H1 (cell line): ENCODE results near the gene PTPRF. TPM values are rescaled to one million over a fixed set of nuclear protein-coding genes. Genes with fewer than 3 reads are reported as not detected.

Source experiments
- KDM1A ChIP-seq: fragments of 200-600, 300-600 bp; sonication (generic); IDR thresholded peaks from 2 replicates; pipeline ENCODE4 v1.7.1; 2016; ENCODE audit warnings: mild to moderate bottlenecking, low read length, borderline replicate concordance
- RXRA ChIP-seq: IDR thresholded peaks from 2 replicates; pipeline ENCODE4 v1.6.1; 2011; ENCODE audit warnings: low read depth, mild to moderate bottlenecking, low read length, moderate library complexity; ENCODE audit not compliant: insufficient read depth
- SP2 ChIP-seq: IDR thresholded peaks from 2 replicates; pipeline ENCODE4 v1.6.1; 2012; ENCODE audit warnings: mild to moderate bottlenecking, low read length, inconsistent platforms
- TEAD4 ChIP-seq: IDR thresholded peaks from 2 replicates; pipeline ENCODE4 v1.6.1; 2012; ENCODE audit warnings: low read depth, low read length, inconsistent platforms, mixed read lengths
- polyA plus RNA-seq, 7 experiments: library from polyadenylated mRNA; depleted of rRNA in 3 of 7; stranded (reverse) in 5 of 7; unstranded in 2 of 7; fragments of >200 nt in 5 of 7; fragments of 200-250 nt in 2 of 7; gene quantifications; 1 replicate in 5 of 7; 2 replicates in 1 of 7; 4 replicates in 1 of 7; pipeline versions ENCODE4 v1.2.1 to v1.2.3, GENCODE V29; 2011 to 2013; ENCODE audit warnings: missing spikeins in 2 of 7, mixed read lengths in 2 of 7
- total RNA-seq: library from RNA; stranded (reverse); fragmentation: NEBNext Ultra II Directional; extraction: Animal tissue kit (Norgen Biotek cat#: 25700); gene quantifications from 2 replicates; pipeline ENCODE4 v1.2.1, GENCODE V29; 2021

Gene PTPRF
- total and polyA plus RNA-seq, 2 of the 8 experiments (the other 6 are each of a cell fraction or from before 2014, with no cell fraction given) = 136 to 231 TPM

DNA sequence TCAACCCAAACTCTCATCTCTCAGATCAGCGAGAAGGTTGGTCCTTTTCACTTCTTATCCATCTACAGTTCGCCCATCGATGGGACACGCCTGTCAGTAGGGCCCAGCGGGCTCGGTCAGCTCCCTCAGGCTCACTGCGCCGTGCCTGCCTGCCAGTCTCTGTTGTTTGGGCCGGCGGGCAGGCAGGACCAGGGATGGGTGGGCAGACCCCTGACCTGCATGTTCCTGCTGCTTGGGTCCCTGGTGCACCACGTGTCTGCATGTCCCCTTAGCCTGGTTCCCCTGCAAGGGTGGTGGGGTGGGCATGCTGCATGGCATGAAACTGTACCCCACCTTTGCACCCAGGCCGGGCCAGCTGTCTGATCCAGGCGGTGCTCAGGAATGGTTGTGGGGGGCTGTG is 52.4 kb downstream of the PTPRF start (continued):
- no peak for TF ChIP-seq TEAD4
- TF ChIP-seq RXRA = no peak
- TF ChIP-seq KDM1A = no peak
- TF ChIP-seq SP2 = no peak
